Thymus (tissue), 11 donors: ENCODE data around the gene SLC17A9. TPM values are rescaled to one million over a fixed set of nuclear protein-coding genes. Genes with fewer than 3 reads are reported as not detected.

Source experiments
- DNase-seq, 9 donors: peaks; one replicate each; pipeline ENCODE4 v3.0.0-alpha.2; 2013; ENCODE audit warnings: low spot score in 9 of 9, low read depth in 6 of 9, missing footprints in 1 of 9
- H3K27ac ChIP-seq, 2 donors: one replicate each; pipeline ENCODE4 v1.5.1; 2013; ENCODE audit warnings: control low read depth in 1 of 2, low read depth in 1 of 2, low read length in 1 of 2, mild to moderate bottlenecking in 1 of 2, moderate library complexity in 1 of 2
- H3K27me3 ChIP-seq, 2 donors: one replicate each; pipeline ENCODE4 v1.5.1; 2013; ENCODE audit warnings: low read length in 1 of 2; ENCODE audit not compliant: control insufficient read depth in 2 of 2, insufficient read depth in 1 of 2
- H3K36me3 ChIP-seq, 2 donors: one replicate each; pipeline ENCODE4 v1.5.1; 2013; ENCODE audit warnings: low read length in 1 of 2, mild to moderate bottlenecking in 1 of 2, moderate library complexity in 1 of 2; ENCODE audit not compliant: control insufficient read depth in 2 of 2, insufficient read depth in 2 of 2
- H3K4me1 ChIP-seq, 2 donors: one replicate each; pipeline ENCODE4 v1.5.1; 2013; ENCODE audit warnings: low read length in 2 of 2; ENCODE audit not compliant: control insufficient read depth in 2 of 2, insufficient read depth in 2 of 2
- H3K4me3 ChIP-seq, 2 donors: one replicate each; pipeline ENCODE4 v1.5.1; 2013; ENCODE audit warnings: low read length in 2 of 2, control low read depth in 1 of 2, mild to moderate bottlenecking in 1 of 2
- H3K9me3 ChIP-seq, 2 donors: one replicate each; pipeline ENCODE4 v1.5.1; 2013; ENCODE audit warnings: low read length in 1 of 2, mild to moderate bottlenecking in 1 of 2; ENCODE audit not compliant: control insufficient read depth in 2 of 2, insufficient read depth in 1 of 2
- WGBS: extraction: QIAGEN DNeasy Blood & Tissue Kit; methylation state at CpG from one replicate; pipeline ENCODE4 v1.1.7; 2013; 5-methylcytosine and 5-hydroxymethylcytosine counted together
- polyA plus RNA-seq: library from polyadenylated mRNA; stranded (reverse); fragments of 200-250 nt; gene quantifications from one replicate; pipeline ENCODE4 v1.2.3, GENCODE V29; 2013
- total RNA-seq: library from RNA; stranded (reverse); fragments of 120-200 nt; gene quantifications from one replicate; pipeline ENCODE4 v1.2.4, GENCODE V29; 2013
- donor health status: healthy.

SLC17A9 gene
- total and polyA plus RNA-seq, 2 donors = 1.2 to 10.0 TPM

GRCh38 chr20:62910217-62910766 lies 42.2 kb upstream of the SLC17A9 start:
- Histone ChIP-seq H3K27ac (no peak overlapping the region), H3K9me3 (no peaks in the 10 kb centered on the region), H3K36me3 (peaks cover 87 to 89% of the 10 kb centered on the region in 2 donors), H3K4me3 (no peak overlapping the region), H3K4me1 (peaks cover 4 to 16% of the 10 kb centered on the region in 2 donors), H3K27me3 (no peaks in the 10 kb centered on the region)
- WGBS = 97% methylated on average over 11 of the region's 11 CpGs
- DNase-seq = no peak

DNA sequence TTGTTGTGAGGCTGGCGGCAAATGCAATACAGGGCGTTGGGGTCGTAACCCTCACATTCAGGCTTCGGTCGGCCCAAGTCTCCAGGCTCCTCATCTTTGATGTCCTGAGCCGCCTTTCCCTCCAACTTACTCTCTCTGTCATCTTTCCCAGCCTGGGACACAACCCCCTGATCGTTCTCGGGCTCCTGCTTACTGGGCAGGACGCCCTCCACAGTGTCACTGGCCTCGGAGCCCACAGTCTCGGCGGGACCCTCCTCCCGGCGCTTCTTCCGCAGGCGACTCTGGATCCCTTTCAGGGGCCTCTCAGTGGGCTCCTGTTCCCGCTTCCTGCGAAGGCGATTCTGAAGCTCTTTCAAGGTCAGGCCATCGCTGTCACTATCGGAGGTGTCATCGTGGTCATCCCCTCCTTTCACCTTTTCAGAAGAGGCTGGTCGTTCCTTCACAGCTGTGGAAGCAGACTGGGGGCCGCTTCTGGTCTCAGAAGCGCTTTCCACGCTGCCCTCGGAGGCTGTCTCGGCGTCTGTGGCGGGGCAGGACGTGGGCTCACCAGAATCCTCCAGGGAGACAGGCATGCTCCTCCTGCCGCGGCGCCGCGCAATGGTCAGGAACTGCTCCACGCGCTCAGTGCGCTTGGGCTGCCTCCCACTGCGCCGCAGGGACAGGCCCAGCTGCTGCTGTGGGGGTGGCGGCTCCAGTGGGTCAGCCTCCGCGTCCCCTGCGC lies 41.6 kb upstream of the SLC17A9 start:
- Histone ChIP-seq H3K4me3 (no peak overlapping the region), H3K36me3 (peaks cover 80 to 83% of the 10 kb centered on the region in 2 donors), H3K27ac (no peak overlapping the region), H3K27me3 (no peaks in the 10 kb centered on the region), H3K9me3 (no peaks in the 10 kb centered on the region), H3K4me1 (peaks cover 8 to 19% of the 10 kb centered on the region in 2 donors)
- 98% methylated on average over 45 of the region's 45 CpGs for WGBS
- DNase-seq = no peak

GRCh38 chr20:62911701-62912280 lies 40.7 kb upstream of the SLC17A9 start:
- Histone ChIP-seq H3K4me3 (no peak overlapping the region), H3K27ac (no peak overlapping the region), H3K36me3 (peaks cover 72 to 74% of the 10 kb centered on the region in 2 donors), H3K27me3 (no peaks in the 10 kb centered on the region), H3K4me1 (peaks cover 11 to 26% of the 10 kb centered on the region in 2 donors), H3K9me3 (no peaks in the 10 kb centered on the region)
- DNase-seq = no peak
- WGBS = 96% methylated on average over 10 of the region's 10 CpGs

DNA sequence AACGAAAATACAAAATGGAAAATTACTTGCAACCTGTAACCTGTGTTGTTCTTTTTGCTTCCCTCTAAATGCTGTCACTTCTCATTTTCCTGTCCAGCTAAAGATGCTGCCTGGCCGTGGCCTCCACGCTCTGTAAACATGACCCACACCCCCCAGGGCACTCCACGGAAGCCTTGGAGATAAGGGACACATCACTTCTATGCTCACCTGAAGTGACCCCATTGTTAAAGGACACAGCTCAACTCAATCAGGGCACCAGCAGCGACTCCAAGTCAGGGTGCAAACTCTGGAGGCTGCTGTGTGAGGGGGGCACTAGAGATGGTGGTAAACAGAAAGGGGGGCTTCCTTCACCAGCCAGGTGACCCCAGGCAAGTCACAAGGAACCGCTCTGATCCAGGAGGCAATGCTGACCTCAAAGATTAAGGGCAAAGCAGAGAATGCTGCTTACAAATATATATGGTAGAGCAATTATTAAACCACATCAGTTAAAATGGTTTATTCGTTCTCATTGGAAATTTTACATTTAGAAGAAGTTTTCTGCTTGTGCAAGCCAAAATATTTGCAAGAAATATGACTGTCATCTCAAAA lies 39.4 kb upstream of the SLC17A9 start:
- no peak for DNase-seq
- no peaks in the 10 kb centered on the region for H3K9me3 ChIP-seq
- no peaks in the 10 kb centered on the region for H3K27me3 ChIP-seq
- peaks cover 24 to 40% of the 10 kb centered on the region in 2 donors for H3K4me1 ChIP-seq
- 96% methylated on average over 7 of the region's 7 CpGs for WGBS
- no peak overlapping the region for H3K4me3 ChIP-seq
- peaks cover 58 to 61% of the 10 kb centered on the region in 2 donors for H3K36me3 ChIP-seq
- no peak overlapping the region for H3K27ac ChIP-seq

- 97% methylated on average over 9 of the region's 9 CpGs for WGBS
- Histone ChIP-seq H3K4me1 (peaks cover 33 to 47% of the 10 kb centered on the region in 2 donors), H3K27ac (peak overlapping the region in 1 of 2 donors; percentile 8)
These were observed 38.1 kb upstream of the SLC17A9 start for GRCh38 chr20:62914436-62914835.

DNA sequence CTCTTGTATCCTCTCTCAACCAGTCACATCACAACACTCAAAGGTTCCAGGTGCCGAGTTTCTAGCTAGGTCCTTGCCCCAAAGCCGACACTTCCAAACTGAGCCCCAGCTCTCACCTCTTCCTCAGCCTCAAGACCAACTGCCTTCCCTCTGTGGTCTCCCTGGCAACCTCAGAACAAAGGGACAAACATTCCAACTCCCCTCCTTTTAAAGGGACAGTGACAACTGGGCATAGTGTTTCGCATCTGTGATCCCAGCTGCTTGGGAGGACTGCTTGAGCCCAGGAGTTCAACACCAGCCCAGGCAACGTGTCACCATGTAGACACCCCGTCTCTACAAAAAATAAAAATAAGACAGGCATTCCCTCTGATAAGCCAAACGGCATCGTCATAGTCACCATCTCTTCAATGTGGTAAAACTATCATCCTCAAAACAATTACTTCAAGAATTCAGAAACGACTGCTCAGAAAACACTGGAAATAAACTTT lies 37.5 kb upstream of the SLC17A9 start:
- peak in 2 of 9 donors; percentile 37 to 70 for DNase-seq
- Histone ChIP-seq H3K4me3 (no peak overlapping the region), H3K9me3 (no peaks in the 10 kb centered on the region), H3K27ac (peak overlapping the region; percentile 23 to 37), H3K4me1 (peaks cover 39 to 53% of the 10 kb centered on the region in 2 donors), H3K36me3 (peaks cover 39 to 42% of the 10 kb centered on the region in 2 donors), H3K27me3 (no peaks in the 10 kb centered on the region)
- 47% methylated on average over 8 of the region's 8 CpGs for WGBS

More at GRCh38 chr20:62914436-62914835, 38.1 kb upstream of the SLC17A9 start:
- no peaks in the 10 kb centered on the region for H3K9me3 ChIP-seq
- no peak for DNase-seq
- peaks cover 45 to 48% of the 10 kb centered on the region in 2 donors for H3K36me3 ChIP-seq
- H3K27me3 ChIP-seq = no peaks in the 10 kb centered on the region
- H3K4me3 ChIP-seq = no peak overlapping the region

- Histone ChIP-seq H3K9me3 (no peaks in the 10 kb centered on the region), H3K4me3 (no peak overlapping the region), H3K4me1 (peaks cover 45 to 69% of the 10 kb centered on the region in 2 donors), H3K27me3 (no peaks in the 10 kb centered on the region), H3K36me3 (peaks cover 21 to 23% of the 10 kb centered on the region in 2 donors), H3K27ac (no peak overlapping the region)
- no peak for DNase-seq
- 95% methylated on average over 10 of the region's 10 CpGs for WGBS
These were observed 35.6 kb upstream of the SLC17A9 start for GRCh38 chr20:62916703-62917476.

- no peak for DNase-seq
- H3K4me3 ChIP-seq = no peak overlapping the region
- H3K36me3 ChIP-seq = peaks cover 15 to 16% of the 10 kb centered on the region in 2 donors
- 74% methylated on average over 3 of the region's 3 CpGs for WGBS
- peak overlapping the region; percentile 61 to 77 for H3K27ac ChIP-seq
- H3K4me1 ChIP-seq = peaks cover 52 to 76% of the 10 kb centered on the region in 2 donors
- no peaks in the 10 kb centered on the region for H3K9me3 ChIP-seq
- no peaks in the 10 kb centered on the region for H3K27me3 ChIP-seq
These were observed 34.8 kb upstream of the SLC17A9 start for GRCh38 chr20:62917720-62918119.
